Mesenchymal stem cell (in vitro differentiated cells and primary cell): ENCODE results near the gene FSIP2.
"Not testable (repeated sequence)": the region's sequence is repeated elsewhere in the genome, so short reads cannot be mapped to it uniquely, and the experiment has no call there.

Source experiments
- DNase-seq: peaks from one replicate; pipeline ENCODE4 v3.0.0-alpha.2; 2013
- H2AFZ ChIP-seq: one replicate; pipeline ENCODE4 v1.6.1; 2013; ENCODE audit warnings: low read depth, mild to moderate bottlenecking, control low read depth, inconsistent platforms, low read length, moderate library complexity
- H2AK5ac ChIP-seq: 2 replicates; pipeline ENCODE4 v1.6.1; 2013; ENCODE audit warnings: low read length, moderate library complexity, mild to moderate bottlenecking, inconsistent platforms; ENCODE audit not compliant: severe bottlenecking
- H2BK120ac ChIP-seq: one replicate; pipeline ENCODE4 v1.6.1; 2013; ENCODE audit warnings: low read depth, mild to moderate bottlenecking, inconsistent platforms, low read length, moderate library complexity
- H2BK12ac ChIP-seq, 2 experiments: one replicate each; pipeline ENCODE4 v1.6.1; 2013; ENCODE audit warnings: inconsistent platforms in 2 of 2, low read length in 2 of 2, mild to moderate bottlenecking in 2 of 2, moderate library complexity in 2 of 2, control low read depth in 1 of 2
- H2BK15ac ChIP-seq: one replicate; pipeline ENCODE4 v1.6.1; 2013; ENCODE audit warnings: mild to moderate bottlenecking, low read depth, inconsistent platforms; ENCODE audit not compliant: poor library complexity, severe bottlenecking
- H2BK5ac ChIP-seq: 2 replicates; pipeline ENCODE4 v1.6.1; 2013; ENCODE audit warnings: low read depth, mild to moderate bottlenecking, low read length, control low read depth, inconsistent platforms; ENCODE audit not compliant: poor library complexity, severe bottlenecking
- H3K14ac ChIP-seq, 2 experiments: one replicate each; pipeline ENCODE4 v1.6.1; 2013; ENCODE audit warnings: inconsistent platforms in 2 of 2, low read length in 2 of 2, control low read depth in 1 of 2, mild to moderate bottlenecking in 1 of 2, moderate library complexity in 1 of 2
- H3K18ac ChIP-seq, 2 experiments: one replicate each; pipeline ENCODE4 v1.6.1; 2013; ENCODE audit warnings: inconsistent platforms in 2 of 2, low read length in 2 of 2, control low read depth in 1 of 2, low read depth in 1 of 2, mild to moderate bottlenecking in 1 of 2
- H3K23ac ChIP-seq, 2 experiments: one replicate each; pipeline ENCODE4 v1.6.1; 2013; ENCODE audit warnings: inconsistent platforms in 2 of 2, low read length in 2 of 2, mild to moderate bottlenecking in 2 of 2, moderate library complexity in 2 of 2, control low read depth in 1 of 2
- H3K27ac ChIP-seq: 2 replicates; pipeline ENCODE4 v1.5.1; 2013; ENCODE audit warnings: mild to moderate bottlenecking, moderate library complexity, low read length, control low read depth, inconsistent platforms; ENCODE audit not compliant: poor library complexity, severe bottlenecking
- H3K27me3 ChIP-seq, 2 experiments: 2 replicates each; pipeline versions ENCODE4 v1.6.1 to v1.7.0; 2013; ENCODE audit warnings: low read length in 2 of 2, mild to moderate bottlenecking in 2 of 2, moderate library complexity in 2 of 2, control low read depth in 1 of 2, inconsistent platforms in 1 of 2; ENCODE audit not compliant: control insufficient read depth in 1 of 2, insufficient read depth in 1 of 2
- H3K36me3 ChIP-seq, 2 experiments: 2 replicates each; pipeline versions ENCODE4 v1.6.1 to v1.7.0; 2013; ENCODE audit warnings: low read length in 2 of 2, control low read depth in 1 of 2, inconsistent platforms in 1 of 2, low read depth in 1 of 2, mild to moderate bottlenecking in 1 of 2; ENCODE audit not compliant: insufficient read depth in 2 of 2, control insufficient read depth in 1 of 2
- H3K4ac ChIP-seq, 2 experiments: one replicate each; pipeline ENCODE4 v1.6.1; 2013; ENCODE audit warnings: inconsistent platforms in 2 of 2, low read length in 2 of 2, mild to moderate bottlenecking in 2 of 2, moderate library complexity in 2 of 2, control low read depth in 1 of 2, low read depth in 1 of 2
- H3K4me1 ChIP-seq: 2 replicates; pipeline ENCODE4 v1.6.1; 2013; ENCODE audit warnings: low read depth, low read length, control low read depth; ENCODE audit not compliant: control insufficient read depth, insufficient read depth
- H3K4me2 ChIP-seq: 2 replicates; pipeline ENCODE4 v1.6.1; 2013; ENCODE audit warnings: low read length, mild to moderate bottlenecking, inconsistent platforms; ENCODE audit not compliant: poor library complexity, severe bottlenecking
- H3K4me3 ChIP-seq, 2 experiments: 2 replicates each; pipeline versions ENCODE4 v1.5.1 to v1.7.0; 2013; ENCODE audit warnings: low read length in 2 of 2, mild to moderate bottlenecking in 2 of 2, control low read depth in 1 of 2, low read depth in 1 of 2; ENCODE audit not compliant: insufficient read depth in 1 of 2
- H3K79me1 ChIP-seq: replicated peaks from 2 replicates; pipeline ENCODE4 v1.6.1; 2013; ENCODE audit warnings: mild to moderate bottlenecking, control low read depth, low read length, inconsistent platforms; ENCODE audit not compliant: poor library complexity, severe bottlenecking
- H3K9ac ChIP-seq: 2 replicates; pipeline ENCODE4 v1.7.0; 2013; ENCODE audit warnings: mild to moderate bottlenecking, low read length, moderate library complexity
- H3K9me3 ChIP-seq: 2 replicates; pipeline ENCODE4 v1.7.0; 2013; ENCODE audit warnings: mild to moderate bottlenecking, low read length; ENCODE audit not compliant: control insufficient read depth
- H4K8ac ChIP-seq: one replicate; pipeline ENCODE4 v1.6.1; 2013; ENCODE audit warnings: inconsistent platforms, mild to moderate bottlenecking, low read length, moderate library complexity
- H4K91ac ChIP-seq: one replicate; pipeline ENCODE4 v1.6.1; 2013; ENCODE audit warnings: mild to moderate bottlenecking, low read length, inconsistent platforms
- WGBS: methylation state at CpG from one replicate; pipeline ENCODE4 v1.1.7; 2013; ENCODE audit warnings: mixed read lengths; 5-methylcytosine and 5-hydroxymethylcytosine counted together

The FSIP2 gene

DNA sequence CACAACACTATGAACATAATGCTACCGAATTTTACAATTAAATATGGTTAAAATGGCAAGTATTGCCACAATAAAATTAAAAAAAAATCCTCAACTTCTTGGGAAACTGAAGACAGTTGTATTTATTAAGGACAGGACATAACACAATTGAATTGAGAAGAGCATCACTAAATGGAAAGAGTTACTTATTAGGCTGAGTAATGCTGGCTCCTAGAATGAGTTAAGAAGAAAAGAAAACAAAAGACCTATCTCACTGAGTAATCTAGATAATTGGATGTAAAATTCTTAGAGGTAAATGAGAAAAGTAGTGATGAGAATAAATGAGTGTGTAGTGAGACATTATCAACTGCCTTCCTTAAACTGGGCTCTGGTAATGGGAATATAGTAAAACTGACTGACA lies 121.7 kb downstream of the FSIP2 start:
- H4K91ac ChIP-seq: no peak overlapping the region
- H2BK120ac ChIP-seq: no peak overlapping the region
- H3K9ac ChIP-seq: no peak overlapping the region
- no peak overlapping the region for H4K8ac ChIP-seq
- H3K36me3 ChIP-seq: no peaks in the 10 kb centered on the region
- H3K9me3 ChIP-seq: peaks cover 1% of the 10 kb centered on the region
- no peaks in the 10 kb centered on the region for H3K79me1 ChIP-seq
- no peak overlapping the region for H2BK12ac ChIP-seq
- DNase-seq: no peak
- no peak overlapping the region for H2AFZ ChIP-seq
- no peak overlapping the region for H3K27ac ChIP-seq
- WGBS: no CpG with 5 or more reads among the region's 1 CpG
- no peak overlapping the region for H3K4me2 ChIP-seq
- H3K4ac ChIP-seq: no peak overlapping the region
- no peak overlapping the region for H3K4me3 ChIP-seq
- no peak overlapping the region for H2AK5ac ChIP-seq
- no peaks in the 10 kb centered on the region for H3K4me1 ChIP-seq
- no peak overlapping the region for H3K23ac ChIP-seq
- H2BK5ac ChIP-seq: no peak overlapping the region
- H3K18ac ChIP-seq: no peak overlapping the region
- H3K14ac ChIP-seq: no peak overlapping the region
- H3K27me3 ChIP-seq: no peaks in the 10 kb centered on the region
- H2BK15ac ChIP-seq: no peak overlapping the region

DNA sequence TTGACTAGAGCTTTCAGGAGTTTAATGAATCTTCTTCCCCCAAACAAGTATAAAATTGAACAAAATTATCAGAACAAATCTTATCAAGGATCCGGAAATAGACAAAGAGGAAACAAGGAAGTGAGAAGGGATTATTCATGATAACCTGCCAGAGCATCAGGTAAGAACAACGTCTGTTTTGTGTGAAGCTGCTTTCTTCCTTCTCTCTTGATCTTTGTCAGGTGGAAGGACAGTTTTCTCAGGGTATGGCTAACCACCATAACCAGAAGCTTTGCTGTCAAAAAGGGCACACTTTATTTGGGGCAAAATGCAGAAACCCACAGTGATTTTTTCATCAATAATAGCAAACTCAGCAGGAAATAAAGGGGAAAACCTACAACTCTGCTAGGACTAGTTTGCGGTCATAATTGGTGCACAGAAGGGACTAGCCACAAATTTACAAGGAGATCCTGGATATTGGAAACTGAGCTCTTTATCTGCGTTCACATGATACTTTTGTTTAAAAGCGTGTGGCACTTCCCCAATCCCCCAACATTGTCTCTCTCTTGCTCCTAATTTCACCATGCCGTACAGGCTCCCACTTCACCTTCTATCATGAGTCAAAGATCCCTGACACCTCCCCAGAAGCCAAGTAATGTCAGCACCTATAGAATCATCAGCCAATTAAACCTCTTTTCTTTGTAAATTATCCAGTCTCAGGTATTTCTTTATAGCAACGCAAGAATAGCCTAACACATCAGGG lies 124.2 kb downstream of the FSIP2 start:
- H4K8ac ChIP-seq: no peak overlapping the region
- no peak overlapping the region for H3K4ac ChIP-seq
- H3K4me1 ChIP-seq: no peaks in the 10 kb centered on the region
- no peak overlapping the region for H3K18ac ChIP-seq
- no peak overlapping the region for H2BK12ac ChIP-seq
- no peak overlapping the region for H3K4me3 ChIP-seq
- H2AK5ac ChIP-seq: no peak overlapping the region
- no peaks in the 10 kb centered on the region for H3K27me3 ChIP-seq
- H2BK120ac ChIP-seq: no peak overlapping the region
- H3K9ac ChIP-seq: no peak overlapping the region
- no peaks in the 10 kb centered on the region for H3K79me1 ChIP-seq
- no peak overlapping the region for H3K23ac ChIP-seq
- no peak overlapping the region for H2BK5ac ChIP-seq
- 90% methylated on average over 6 of the region's 7 CpGs for WGBS
- H2AFZ ChIP-seq: no peak overlapping the region
- no peak overlapping the region for H2BK15ac ChIP-seq
- no peak overlapping the region for H3K27ac ChIP-seq
- no peak overlapping the region for H3K4me2 ChIP-seq
- no peak overlapping the region for H4K91ac ChIP-seq
- no peaks in the 10 kb centered on the region for H3K9me3 ChIP-seq
- no peaks in the 10 kb centered on the region for H3K36me3 ChIP-seq
- DNase-seq: no peak
- H3K14ac ChIP-seq: no peak overlapping the region

DNA sequence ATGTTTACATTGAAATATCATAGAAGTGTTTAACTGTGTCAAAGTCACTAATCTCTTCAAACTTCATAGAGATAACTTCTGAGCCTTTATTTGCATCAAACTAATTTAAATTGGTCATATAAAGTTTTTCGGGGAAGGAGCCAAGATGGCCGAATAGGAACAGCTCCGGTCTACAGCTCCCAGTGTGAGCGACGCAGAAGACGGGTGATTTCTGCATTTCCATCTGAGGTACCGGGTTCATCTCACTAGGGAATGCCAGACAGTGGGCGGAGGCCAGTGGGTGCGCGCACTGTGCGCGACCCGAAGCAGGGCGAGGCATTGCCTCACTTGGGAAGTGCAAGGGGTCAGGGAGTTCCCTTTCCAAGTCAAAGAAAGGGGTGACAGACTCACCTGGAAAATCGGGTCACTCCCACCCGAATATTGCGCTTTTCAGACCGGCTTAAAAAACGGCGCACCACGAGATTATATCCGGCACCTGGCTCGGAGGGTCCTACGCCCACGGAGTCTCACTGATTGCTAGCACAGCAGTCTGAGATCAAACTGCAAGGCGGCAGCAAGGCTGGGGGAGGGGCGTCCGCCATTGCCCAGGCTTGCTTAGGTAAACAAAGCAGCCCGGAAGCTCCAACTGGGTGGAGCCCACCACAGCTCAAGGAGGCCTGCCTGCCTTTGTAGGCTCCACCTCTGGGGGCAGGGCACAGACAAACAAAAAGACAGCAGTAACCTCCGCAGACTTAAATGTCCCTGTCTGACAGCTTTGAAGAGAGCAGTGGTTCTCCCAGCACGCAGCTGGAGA lies 126.1 kb downstream of the FSIP2 start:
- 88% methylated on average over 15 of the region's 31 CpGs for WGBS
- not testable (repeated sequence) for H2AFZ ChIP-seq, H4K91ac ChIP-seq, DNase-seq, H2BK120ac ChIP-seq, H3K4me1 ChIP-seq, H3K23ac ChIP-seq, H3K18ac ChIP-seq, H3K9me3 ChIP-seq, H3K4ac ChIP-seq, H2BK15ac ChIP-seq, H3K79me1 ChIP-seq, H3K14ac ChIP-seq, H3K27me3 ChIP-seq, H2BK12ac ChIP-seq, H2BK5ac ChIP-seq, H3K4me2 ChIP-seq, H2AK5ac ChIP-seq, H3K36me3 ChIP-seq, H3K27ac ChIP-seq, H3K9ac ChIP-seq, H4K8ac ChIP-seq, H3K4me3 ChIP-seq

DNA sequence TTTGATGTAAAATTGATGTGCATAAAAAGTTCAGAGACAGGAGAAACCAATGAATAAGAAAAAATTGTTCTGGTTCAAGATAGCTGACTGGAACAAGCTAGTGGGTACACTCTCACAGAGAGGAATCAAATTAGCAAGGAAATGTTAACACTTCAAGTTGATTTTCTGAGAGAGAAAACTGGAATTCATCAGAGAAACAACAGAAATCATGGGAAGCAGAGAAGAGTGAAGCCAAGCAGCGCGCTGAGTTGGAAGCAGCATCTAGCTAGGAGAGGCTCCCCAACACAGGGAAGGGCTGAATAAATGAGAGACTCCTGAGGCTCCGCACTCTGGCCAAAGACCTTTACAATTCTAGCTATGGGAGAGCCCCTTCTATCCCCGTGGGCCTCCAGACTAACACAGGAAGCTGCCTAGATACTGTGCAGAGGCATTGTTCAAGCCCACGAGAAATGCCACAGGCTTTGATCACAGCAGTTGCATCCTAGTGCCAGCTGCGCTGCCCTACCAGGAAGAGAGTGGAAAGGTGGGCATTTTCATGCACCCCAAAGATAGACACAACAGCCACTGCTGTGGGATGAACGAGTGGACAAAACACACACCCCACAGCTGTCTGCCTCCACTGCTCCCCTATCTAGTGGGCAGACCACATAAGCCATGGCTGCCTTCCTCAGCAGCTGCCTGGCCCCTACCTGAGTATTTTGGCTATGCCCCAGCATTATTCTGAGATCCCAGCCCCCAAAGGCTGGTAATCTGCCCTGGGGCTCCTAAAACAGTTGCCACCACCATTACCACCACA lies 136.7 kb downstream of the FSIP2 start:
- H3K14ac ChIP-seq: no peak overlapping the region
- H2BK15ac ChIP-seq: no peak overlapping the region
- 93% methylated on average over 7 of the region's 7 CpGs for WGBS
- H2AFZ ChIP-seq: no peak overlapping the region
- no peak for DNase-seq
- no peak overlapping the region for H4K91ac ChIP-seq
- H3K4me2 ChIP-seq: no peak overlapping the region
- no peak overlapping the region for H3K27ac ChIP-seq
- no peak overlapping the region for H3K18ac ChIP-seq
- H3K4ac ChIP-seq: no peak overlapping the region
- no peaks in the 10 kb centered on the region for H3K36me3 ChIP-seq
- H2BK5ac ChIP-seq: no peak overlapping the region
- H3K4me1 ChIP-seq: no peaks in the 10 kb centered on the region
- no peaks in the 10 kb centered on the region for H3K27me3 ChIP-seq
- no peaks in the 10 kb centered on the region for H3K79me1 ChIP-seq
- no peak overlapping the region for H3K23ac ChIP-seq
- no peaks in the 10 kb centered on the region for H3K9me3 ChIP-seq
- no peak overlapping the region for H4K8ac ChIP-seq
- H3K4me3 ChIP-seq: no peak overlapping the region
- no peak overlapping the region for H2AK5ac ChIP-seq
- no peak overlapping the region for H2BK12ac ChIP-seq
- H3K9ac ChIP-seq: no peak overlapping the region
- no peak overlapping the region for H2BK120ac ChIP-seq
